DMS 273 (cell line): ENCODE results near the gene UNC79.
"Not testable (repeated sequence)": the region's sequence is repeated elsewhere in the genome, so short reads cannot be mapped to it uniquely, and the experiment has no call there.

Experiments
- DNase-seq: peaks from one replicate; lab custom pipeline; 2025; ENCODE audit not compliant: unreplicated experiment; lab: John Stamatoyannopoulos, UW

UNC79 gene

DNA sequence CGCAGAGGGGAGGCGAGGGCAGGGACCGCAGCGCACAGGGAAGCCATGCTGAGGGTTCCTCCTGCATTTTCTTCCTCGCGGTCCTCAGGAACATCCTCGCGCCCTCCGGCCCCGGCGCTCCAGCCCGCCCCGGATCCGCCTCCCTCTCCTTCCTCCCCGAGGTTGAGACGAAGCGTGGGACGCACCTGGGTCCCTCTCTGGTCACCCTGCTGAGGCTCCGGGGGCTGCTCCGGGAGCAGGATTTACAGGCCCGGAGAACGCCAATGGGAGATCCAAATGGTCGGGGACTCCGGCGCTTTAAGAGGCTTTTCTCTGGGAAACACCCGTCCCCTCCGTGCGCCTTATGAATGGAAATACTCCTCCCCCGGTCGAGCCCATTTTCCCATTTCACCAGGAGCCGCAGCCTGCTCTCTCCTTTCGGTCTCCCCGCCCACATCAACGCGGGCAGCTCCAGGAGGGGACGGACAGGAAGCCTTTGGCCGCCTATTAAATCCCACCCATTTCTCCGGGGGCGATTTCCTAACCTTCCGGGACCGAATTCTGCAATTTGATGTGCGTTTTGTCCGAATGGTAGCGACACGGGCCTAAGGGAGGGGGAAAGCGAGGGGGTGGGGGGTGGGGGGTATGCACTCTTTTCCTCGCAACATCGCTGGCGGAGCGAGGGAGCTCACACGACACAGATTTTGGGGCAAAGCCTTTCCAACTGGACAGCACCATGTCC, at the start of gene UNC79:
Gene UNC79, plus strand, starts transcription at position 625 of the 721 bp plus-strand sequence. Its CDS starts 91 bp downstream, at position 716.
- DNase-seq: peak; percentile 66

DNA sequence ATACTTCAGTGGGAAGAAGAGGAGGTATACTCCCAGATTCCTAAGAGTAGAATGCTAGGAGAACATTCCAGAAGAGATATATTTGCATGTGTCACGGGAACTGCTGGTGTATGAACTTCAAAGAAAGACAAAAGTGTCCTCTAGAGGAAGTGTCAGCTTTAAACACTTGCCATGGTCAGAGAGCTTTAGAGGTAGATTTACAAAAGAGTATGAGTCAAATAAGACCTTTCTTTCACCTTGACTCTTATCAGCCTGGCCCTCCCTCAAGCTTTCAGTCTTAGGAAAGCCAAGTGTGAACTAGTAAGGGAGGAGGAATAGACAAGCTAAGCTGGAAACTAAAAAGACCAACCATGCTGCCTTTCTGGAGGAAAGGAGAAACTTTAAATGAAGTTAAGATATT, 49.1 kb upstream of the UNC79 start:
- DNase-seq: no peak

DNA sequence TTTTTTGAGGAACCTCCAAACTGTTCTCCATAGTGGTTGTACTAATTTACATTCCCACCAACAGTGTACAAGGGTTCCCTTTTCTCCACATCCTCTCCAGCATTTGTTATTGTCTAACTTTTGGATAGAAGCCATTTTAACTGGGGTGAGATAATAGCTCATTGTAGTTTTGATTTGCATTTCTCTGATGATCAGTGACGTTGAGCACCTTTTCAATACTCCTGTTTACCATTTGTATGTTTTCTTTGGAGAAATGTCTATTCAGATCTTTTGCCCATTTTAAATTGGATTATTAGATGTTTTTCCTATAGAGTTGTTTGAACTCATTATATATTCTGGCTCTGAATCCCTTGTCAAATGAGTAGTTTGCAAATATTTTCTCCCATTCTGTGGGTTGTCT, 46.5 kb upstream of the UNC79 start:
- not testable (repeated sequence) for DNase-seq

- DNase-seq: no peak
Measured at GRCh38 chr14:93395231-93395630, 35.5 kb upstream of the UNC79 start.

DNA sequence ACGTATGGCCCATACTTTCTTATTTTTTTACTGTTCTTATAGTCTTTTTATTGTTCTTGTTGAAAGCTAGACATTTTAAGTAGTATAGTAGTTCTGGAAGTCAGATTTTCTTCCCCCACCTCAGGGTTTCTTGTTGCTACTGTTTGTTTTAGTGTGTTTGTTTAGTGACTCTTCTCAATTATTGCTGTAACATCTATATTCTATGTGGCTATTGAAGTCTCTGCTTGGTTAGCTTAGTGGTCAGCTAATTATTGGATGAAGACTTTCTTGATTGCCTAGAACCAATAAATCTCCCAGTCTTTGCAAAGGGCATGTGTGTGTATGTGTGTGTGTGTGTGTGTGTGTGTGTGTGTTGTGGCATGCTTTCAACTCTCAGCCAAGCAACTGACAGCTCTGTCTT, 34.3 kb upstream of the UNC79 start:
- no peak for DNase-seq

DNA sequence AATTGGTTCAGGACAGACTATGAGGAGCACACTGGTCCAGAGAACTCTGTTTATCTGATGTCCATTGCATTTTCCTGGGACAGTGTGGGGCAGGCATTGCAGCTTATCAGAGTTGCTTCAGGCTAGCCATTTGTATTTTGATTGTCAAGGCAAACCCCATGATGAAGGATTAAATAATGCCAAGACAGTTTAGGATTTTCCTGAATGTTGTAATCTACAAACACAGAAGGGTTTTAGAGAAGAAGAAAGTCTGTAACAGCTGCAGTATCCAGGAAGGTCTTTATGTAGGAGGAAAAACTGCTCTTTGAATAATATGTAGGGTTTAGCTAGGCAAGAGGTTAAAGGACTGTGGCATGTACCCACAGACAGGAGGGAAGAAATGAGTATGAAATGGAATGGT, 32.2 kb upstream of the UNC79 start:
- no peak for DNase-seq

- no peak for DNase-seq
Measured at GRCh38 chr14:93402951-93403350, 27.8 kb upstream of the UNC79 start.

DNA sequence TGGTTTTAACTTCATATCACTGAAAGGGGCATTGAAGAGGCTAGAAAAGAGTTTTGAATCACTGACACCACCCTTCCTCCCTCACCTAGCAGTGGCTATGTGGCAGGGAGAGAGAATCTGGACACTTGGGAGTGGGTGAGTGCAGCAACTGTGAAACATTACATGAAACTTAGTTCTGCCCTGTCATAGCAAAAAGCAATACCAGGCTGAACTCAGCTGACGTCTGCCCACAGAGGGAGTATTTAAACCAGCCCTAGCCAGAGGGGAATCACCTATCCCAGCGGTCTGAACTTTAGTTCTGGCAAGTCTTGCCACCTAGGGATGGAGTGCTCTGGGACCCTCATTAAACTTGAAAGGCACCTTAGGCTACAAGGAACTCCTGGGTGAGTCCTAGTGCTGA, 20.7 kb upstream of the UNC79 start:
- no peak for DNase-seq

DNA sequence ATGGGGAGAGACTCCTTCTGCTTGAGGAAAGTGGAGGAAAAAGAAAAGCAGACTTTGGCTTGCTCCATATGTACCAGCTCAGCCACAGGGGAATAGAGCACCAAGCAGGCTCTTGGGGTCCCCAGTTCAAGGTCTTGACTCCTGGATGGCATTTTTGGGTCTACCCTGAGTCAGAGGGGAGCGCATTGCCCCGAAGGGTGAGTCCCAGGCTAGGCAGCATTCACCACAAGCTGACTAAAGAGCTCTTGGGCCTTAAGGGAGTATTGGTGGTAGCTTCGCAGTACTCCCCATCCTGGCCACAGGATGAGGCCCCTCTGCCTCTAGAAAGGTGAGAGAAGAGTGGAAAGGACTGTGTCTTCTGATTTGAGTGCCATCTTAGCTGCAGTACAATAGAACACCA, 19.8 kb upstream of the UNC79 start:
- DNase-seq: no peak

DNA sequence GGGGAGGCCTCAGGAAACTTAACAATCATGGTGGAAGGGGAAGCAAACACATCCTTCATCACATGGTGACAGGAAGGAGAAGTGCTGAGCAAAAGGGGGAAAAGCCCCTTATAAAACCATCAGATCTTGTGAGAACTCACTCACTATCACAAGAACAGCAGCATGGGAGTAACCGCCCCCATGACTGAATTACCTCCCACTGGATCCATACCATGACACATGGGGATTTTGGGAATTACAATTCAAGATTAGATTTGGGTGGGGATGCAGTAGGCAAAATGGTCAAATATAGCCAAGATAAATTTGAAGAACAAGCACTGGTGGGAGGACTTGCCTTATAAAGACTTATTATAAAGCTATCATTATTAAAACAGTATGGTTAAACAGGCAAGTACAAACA, 5.6 kb upstream of the UNC79 start:
- not testable (repeated sequence) for DNase-seq

- DNase-seq: no peak
Measured at GRCh38 chr14:93426750-93427149, 4.0 kb upstream of the UNC79 start.

- DNase-seq: peak; percentile 72
Measured at GRCh38 chr14:93431036-93431670, 414 bp downstream of the UNC79 start.

- no peak for DNase-seq
Measured at GRCh38 chr14:93454224-93454623, 23.5 kb downstream of the UNC79 start.

DNA sequence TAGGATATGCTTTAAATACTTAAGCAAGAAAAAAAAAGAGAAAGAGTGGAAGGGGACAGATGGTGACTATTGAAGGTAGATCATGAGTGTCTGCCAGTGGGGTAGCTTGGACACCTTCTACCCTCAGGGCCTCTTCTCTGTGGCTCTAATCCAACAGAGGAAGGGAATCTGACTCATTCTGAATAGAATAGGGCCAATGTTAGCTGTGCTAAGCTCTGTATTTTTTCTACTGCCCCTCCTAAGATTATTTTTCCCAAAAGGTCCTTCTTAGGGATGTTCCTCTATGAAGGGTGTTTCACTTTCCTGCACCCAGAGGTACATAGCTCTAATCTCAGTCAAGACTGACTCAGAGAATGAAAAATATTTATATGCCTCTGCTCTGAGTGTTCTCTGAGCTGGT, 25.6 kb downstream of the UNC79 start:
- no peak for DNase-seq

DNA sequence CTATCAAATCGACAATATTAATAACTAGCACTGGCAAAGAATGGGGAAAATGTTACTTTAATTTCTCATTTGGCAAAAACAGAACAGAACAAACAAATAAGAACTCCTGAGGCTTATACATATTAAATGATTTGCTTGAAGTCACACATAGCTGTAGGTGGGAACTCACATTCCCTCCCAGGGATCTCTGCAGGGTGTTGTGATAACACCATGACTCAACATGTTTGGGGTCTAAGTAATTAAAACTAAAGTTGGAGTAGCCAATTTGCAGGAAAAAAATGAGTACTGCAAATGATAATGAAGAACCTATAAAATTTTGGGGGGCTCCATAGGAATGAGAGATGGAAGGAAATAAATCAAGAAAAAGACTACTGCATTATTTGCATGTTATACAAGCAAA, 27.5 kb downstream of the UNC79 start:
- no peak for DNase-seq

- DNase-seq: no peak
Measured at GRCh38 chr14:93462479-93462878, 31.7 kb downstream of the UNC79 start.

DNA sequence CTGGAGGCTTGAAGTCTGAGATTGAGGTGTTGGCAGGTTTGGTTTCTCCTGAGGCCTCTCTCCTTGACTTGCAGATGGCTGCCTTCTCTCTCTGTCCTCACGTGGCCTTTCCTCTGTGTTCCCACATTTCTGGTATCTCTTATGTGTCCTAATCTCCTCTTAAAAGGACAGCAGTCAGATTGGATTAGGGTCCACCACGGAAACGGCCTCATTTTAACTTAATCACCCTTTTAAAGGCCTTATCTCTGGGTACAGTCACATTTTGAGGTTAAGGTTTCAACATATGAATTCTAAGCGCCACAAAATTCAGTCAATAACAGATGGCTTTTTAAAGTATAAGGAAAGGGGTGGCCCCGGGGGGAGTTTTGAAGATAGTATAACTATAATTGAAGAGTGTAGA, 33.5 kb downstream of the UNC79 start:
- DNase-seq: peak; percentile 19

DNA sequence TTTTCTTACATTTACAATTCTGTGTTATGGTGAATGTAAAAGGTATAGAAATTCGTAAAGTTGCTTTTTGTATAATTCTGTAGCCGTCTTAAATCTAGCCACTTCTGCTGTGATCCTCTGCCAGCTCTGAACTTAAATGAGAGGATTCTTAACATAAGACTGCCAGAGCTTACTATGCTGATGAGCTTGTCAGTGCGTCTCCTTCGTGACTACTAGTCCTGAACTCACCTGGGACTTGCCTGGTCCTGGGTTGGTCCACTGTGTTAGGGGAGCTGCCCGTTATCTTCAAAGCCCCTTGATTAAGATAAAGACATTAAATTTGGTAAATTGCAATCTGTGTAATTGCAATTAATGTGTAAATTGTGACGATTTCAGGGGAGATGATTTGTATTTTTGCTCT, 44.7 kb downstream of the UNC79 start:
- no peak for DNase-seq

DNA sequence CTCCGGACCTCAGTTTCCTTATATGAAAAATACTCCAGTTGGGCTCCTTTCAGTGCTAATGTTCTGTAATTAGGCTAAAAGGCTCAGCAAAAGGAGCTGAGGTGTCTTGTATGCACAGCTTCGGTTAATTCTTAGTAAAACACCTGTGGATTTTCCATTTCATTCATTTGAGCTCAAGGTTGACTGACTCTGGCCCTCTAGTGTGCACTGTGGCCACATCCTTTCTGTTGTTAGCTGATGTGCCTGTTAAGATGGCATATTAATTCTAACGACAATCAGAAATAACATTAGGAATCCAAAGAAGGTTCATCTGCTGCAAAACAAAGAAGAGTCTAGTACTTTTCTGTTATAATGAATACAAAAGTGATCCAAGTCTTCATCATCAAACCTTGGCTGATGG, 45.6 kb downstream of the UNC79 start:
- DNase-seq: no peak

GRCh38 chr14:93479074-93479473, 48.3 kb downstream of the UNC79 start:
- DNase-seq: not testable (repeated sequence)

GRCh38 chr14:93480867-93481266, 50.1 kb downstream of the UNC79 start:
- DNase-seq: no peak

DNA sequence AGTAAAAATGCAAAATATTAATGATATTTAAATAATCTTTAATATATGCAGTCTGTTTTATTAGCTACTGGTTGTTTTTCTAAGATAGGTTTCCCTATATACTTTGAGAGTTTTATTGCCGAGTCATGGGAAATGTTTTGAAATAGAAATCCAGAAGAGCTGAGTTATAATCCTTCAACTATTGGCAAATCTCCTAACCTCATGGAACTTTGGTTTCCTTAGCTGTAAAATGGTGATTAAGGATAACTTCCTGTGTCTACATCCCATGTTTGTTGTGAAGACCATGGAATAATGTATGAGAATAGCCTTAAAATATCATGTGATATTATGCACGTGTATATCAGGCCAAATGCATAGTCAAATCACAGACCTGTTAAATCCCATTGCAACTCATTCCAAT, 51.0 kb downstream of the UNC79 start:
- DNase-seq: no peak

- no peak for DNase-seq
Measured at GRCh38 chr14:93490001-93490400, 59.3 kb downstream of the UNC79 start.
